HepG2 (cell line): ENCODE data around the gene TRIM27. TPM values are rescaled to one million over a fixed set of nuclear protein-coding genes. Genes with fewer than 3 reads are reported as not detected.

ENCODE experiments used
- ARNT2 ChIP-seq: sonication (generic); formaldehyde crosslinking; IDR thresholded peaks from 2 replicates; pipeline ENCODE4 v1.8.0; 2022; ENCODE audit warnings: mild to moderate bottlenecking, low read depth, missing genetic modification reagents, moderate library complexity
- ATM ChIP-seq: fragments of 450-650 bp; IDR thresholded peaks from 2 replicates; pipeline ENCODE4 v1.7.1; 2017; ENCODE audit warnings: mild to moderate bottlenecking, borderline replicate concordance
- DMAP1 ChIP-seq: IDR thresholded peaks from 2 replicates; pipeline ENCODE4 v1.6.1; 2016
- GATAD2A ChIP-seq: IDR thresholded peaks from 2 replicates; pipeline ENCODE4 v1.6.1; 2016
- HNRNPL ChIP-seq: fragments of 200-400 bp; formaldehyde crosslinking; IDR thresholded peaks from 2 replicates; pipeline ENCODE4 v1.6.1; 2017; ENCODE audit warnings: mild to moderate bottlenecking, low read depth, low read length
- HOXA9 ChIP-seq: sonication (generic); formaldehyde crosslinking; IDR thresholded peaks from 2 replicates; pipeline ENCODE4 v1.8.1; 2022; ENCODE audit warnings: missing genetic modification reagents, mild to moderate bottlenecking, moderate library complexity, borderline replicate concordance
- JARID2 ChIP-seq: sonication (generic); formaldehyde crosslinking; IDR thresholded peaks from 2 replicates; pipeline ENCODE4 v1.8.1; 2023; ENCODE audit warnings: missing genetic modification reagents, inconsistent platforms; ENCODE audit not compliant: insufficient replicate concordance
- MIXL1 ChIP-seq: IDR thresholded peaks from 2 replicates; pipeline ENCODE4 v1.6.1; 2016
- ZNF598 ChIP-seq: sonication (generic); formaldehyde crosslinking; IDR thresholded peaks from 2 replicates; pipeline ENCODE4 v1.5.1; 2020; ENCODE audit warnings: mild to moderate bottlenecking, missing genetic modification reagents, borderline replicate concordance
- ZNF614 ChIP-seq: IDR thresholded peaks from 2 replicates; pipeline ENCODE4 v1.6.1; 2018; ENCODE audit warnings: missing biosample characterization, missing genetic modification reagents, inconsistent platforms, borderline replicate concordance
- ZNF780A ChIP-seq: sonication (generic); formaldehyde crosslinking; IDR thresholded peaks from 2 replicates; pipeline ENCODE4 v1.8.0; 2022; ENCODE audit warnings: mild to moderate bottlenecking, missing genetic modification reagents, moderate library complexity
- polyA plus RNA-seq, 8 experiments: library from polyadenylated mRNA; depleted of rRNA in 3 of 8; stranded (reverse) in 7 of 8; unstranded in 1 of 8; fragments of >200 nt; fragmentation: Illumina TruSeq in 4 of 8; extraction: Trizol in 4 of 8; gene quantifications; 2 replicates each; pipeline versions ENCODE4 v1.2.1 to v1.2.3, GENCODE V29; 2011 to 2016; ENCODE audit warnings: low read depth in 4 of 8, missing spikeins in 1 of 8, mixed read lengths in 1 of 8; ENCODE audit not compliant: insufficient read depth in 1 of 8
- total RNA-seq, 5 experiments: library from RNA; depleted of rRNA; stranded (reverse); fragments of >200 nt; fragmentation: Illumina TruSeq; extraction: Trizol; gene quantifications; 2 replicates each; pipeline ENCODE4 v1.2.3, GENCODE V29; 2016; ENCODE audit warnings: low read depth in 1 of 5
- TF ChIP-seq, protein P1 (sequence below): sonication (generic); formaldehyde crosslinking; IDR thresholded peaks from 2 replicates; pipeline ENCODE4 v1.4.0; 2020; ENCODE audit warnings: missing genetic modification reagents
- TF ChIP-seq, protein P2 (sequence below): sonication (generic); formaldehyde crosslinking; IDR thresholded peaks from 2 replicates; pipeline ENCODE4 v1.4.0; 2020; ENCODE audit warnings: missing genetic modification reagents
- TF ChIP-seq, protein P3 (sequence below): sonication (generic); formaldehyde crosslinking; IDR thresholded peaks from 2 replicates; pipeline ENCODE4 v1.4.0; 2020; ENCODE audit warnings: mild to moderate bottlenecking, missing genetic modification reagents
- TF ChIP-seq, protein P4 (sequence below): sonication (generic); formaldehyde crosslinking; IDR thresholded peaks from 2 replicates; pipeline ENCODE4 v1.4.0; 2020; ENCODE audit warnings: missing genetic modification reagents, borderline replicate concordance
- TF ChIP-seq, protein P5 (sequence below): sonication (generic); formaldehyde crosslinking; IDR thresholded peaks from 2 replicates; pipeline ENCODE4 v1.5.1; 2020; ENCODE audit warnings: missing genetic modification reagents, mild to moderate bottlenecking, borderline replicate concordance

Gene TRIM27
- total and polyA plus RNA-seq, 2 of the 13 experiments (the other 11 are each of a cell fraction or from before 2014, with no cell fraction given), result 88.6 to 112 TPM

DNA sequence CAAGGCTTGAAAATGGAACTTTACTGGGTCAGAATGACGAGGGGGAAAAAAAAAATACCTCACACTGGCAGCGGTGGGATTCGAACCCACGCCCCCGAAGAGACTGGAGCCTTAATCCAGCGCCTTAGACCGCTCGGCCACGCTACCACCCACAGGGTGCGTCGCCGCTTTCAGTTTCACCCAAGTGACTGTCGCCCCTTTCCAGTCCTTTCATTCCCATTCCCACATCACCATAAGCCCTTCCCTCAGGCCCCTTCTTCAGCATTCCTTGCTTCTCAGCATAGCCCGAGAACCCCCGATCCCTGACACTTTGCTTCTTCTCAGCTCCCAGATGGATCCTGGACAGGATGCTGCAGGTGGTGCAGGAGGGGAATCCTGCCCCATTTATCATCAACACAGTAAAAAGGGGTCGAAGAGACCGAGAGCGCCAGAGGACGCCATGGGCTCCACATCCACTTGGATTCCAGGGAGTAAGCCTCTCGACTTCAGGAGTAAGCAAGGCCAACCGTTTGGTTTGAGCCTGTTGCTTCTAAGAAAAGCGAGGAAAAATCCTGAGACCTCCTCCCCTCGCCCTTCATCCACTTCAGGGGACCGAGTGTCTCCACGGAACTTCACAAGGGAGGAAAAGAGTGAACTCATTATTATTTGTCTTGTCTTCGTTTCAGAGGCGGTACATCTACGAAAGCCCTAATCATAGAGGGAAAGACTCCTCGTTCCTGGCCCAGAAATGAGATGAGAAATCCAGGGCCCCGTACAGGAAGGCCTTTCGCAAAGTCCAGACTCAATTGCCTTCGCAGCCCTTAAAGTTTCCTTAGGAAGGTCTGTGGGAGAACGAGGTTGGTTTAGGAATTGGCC, 20.0 kb upstream of the TRIM27 start (continued):
- TF ChIP-seq, protein P1, sequence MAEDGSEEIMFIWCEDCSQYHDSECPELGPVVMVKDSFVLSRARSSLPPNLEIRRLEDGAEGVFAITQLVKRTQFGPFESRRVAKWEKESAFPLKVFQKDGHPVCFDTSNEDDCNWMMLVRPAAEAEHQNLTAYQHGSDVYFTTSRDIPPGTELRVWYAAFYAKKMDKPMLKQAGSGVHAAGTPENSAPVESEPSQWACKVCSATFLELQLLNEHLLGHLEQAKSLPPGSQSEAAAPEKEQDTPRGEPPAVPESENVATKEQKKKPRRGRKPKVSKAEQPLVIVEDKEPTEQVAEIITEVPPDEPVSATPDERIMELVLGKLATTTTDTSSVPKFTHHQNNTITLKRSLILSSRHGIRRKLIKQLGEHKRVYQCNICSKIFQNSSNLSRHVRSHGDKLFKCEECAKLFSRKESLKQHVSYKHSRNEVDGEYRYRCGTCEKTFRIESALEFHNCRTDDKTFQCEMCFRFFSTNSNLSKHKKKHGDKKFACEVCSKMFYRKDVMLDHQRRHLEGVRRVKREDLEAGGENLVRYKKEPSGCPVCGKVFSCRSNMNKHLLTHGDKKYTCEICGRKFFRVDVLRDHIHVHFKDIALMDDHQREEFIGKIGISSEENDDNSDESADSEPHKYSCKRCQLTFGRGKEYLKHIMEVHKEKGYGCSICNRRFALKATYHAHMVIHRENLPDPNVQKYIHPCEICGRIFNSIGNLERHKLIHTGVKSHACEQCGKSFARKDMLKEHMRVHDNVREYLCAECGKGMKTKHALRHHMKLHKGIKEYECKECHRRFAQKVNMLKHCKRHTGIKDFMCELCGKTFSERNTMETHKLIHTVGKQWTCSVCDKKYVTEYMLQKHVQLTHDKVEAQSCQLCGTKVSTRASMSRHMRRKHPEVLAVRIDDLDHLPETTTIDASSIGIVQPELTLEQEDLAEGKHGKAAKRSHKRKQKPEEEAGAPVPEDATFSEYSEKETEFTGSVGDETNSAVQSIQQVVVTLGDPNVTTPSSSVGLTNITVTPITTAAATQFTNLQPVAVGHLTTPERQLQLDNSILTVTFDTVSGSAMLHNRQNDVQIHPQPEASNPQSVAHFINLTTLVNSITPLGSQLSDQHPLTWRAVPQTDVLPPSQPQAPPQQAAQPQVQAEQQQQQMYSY (CRISPR knock-in tag), result no peak
- no peak for TF ChIP-seq HNRNPL
- peak; percentile 70; the same call in 1 of the 2 replicates for TF ChIP-seq ZNF614 (CRISPR knock-in tag)
- no peak for TF ChIP-seq JARID2 (CRISPR knock-in tag)
- TF ChIP-seq GATAD2A (CRISPR knock-in tag), result peak; percentile 75
- TF ChIP-seq ZNF598 (CRISPR knock-in tag), result peak; percentile 22; the same call in 1 of the 2 replicates
- no peak; the same call in none of the 2 replicates for TF ChIP-seq DMAP1
- TF ChIP-seq, protein P2, sequence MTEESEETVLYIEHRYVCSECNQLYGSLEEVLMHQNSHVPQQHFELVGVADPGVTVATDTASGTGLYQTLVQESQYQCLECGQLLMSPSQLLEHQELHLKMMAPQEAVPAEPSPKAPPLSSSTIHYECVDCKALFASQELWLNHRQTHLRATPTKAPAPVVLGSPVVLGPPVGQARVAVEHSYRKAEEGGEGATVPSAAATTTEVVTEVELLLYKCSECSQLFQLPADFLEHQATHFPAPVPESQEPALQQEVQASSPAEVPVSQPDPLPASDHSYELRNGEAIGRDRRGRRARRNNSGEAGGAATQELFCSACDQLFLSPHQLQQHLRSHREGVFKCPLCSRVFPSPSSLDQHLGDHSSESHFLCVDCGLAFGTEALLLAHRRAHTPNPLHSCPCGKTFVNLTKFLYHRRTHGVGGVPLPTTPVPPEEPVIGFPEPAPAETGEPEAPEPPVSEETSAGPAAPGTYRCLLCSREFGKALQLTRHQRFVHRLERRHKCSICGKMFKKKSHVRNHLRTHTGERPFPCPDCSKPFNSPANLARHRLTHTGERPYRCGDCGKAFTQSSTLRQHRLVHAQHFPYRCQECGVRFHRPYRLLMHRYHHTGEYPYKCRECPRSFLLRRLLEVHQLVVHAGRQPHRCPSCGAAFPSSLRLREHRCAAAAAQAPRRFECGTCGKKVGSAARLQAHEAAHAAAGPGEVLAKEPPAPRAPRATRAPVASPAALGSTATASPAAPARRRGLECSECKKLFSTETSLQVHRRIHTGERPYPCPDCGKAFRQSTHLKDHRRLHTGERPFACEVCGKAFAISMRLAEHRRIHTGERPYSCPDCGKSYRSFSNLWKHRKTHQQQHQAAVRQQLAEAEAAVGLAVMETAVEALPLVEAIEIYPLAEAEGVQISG, result peak; percentile 84
- no peak for TF ChIP-seq ZNF780A (CRISPR knock-in tag)
- TF ChIP-seq, protein P3, sequence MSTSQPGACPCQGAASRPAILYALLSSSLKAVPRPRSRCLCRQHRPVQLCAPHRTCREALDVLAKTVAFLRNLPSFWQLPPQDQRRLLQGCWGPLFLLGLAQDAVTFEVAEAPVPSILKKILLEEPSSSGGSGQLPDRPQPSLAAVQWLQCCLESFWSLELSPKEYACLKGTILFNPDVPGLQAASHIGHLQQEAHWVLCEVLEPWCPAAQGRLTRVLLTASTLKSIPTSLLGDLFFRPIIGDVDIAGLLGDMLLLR (CRISPR knock-in tag), result 0 out of 2 replicates have a peak, but pooled peaks have one; percentile 9
- TF ChIP-seq, protein P4, sequence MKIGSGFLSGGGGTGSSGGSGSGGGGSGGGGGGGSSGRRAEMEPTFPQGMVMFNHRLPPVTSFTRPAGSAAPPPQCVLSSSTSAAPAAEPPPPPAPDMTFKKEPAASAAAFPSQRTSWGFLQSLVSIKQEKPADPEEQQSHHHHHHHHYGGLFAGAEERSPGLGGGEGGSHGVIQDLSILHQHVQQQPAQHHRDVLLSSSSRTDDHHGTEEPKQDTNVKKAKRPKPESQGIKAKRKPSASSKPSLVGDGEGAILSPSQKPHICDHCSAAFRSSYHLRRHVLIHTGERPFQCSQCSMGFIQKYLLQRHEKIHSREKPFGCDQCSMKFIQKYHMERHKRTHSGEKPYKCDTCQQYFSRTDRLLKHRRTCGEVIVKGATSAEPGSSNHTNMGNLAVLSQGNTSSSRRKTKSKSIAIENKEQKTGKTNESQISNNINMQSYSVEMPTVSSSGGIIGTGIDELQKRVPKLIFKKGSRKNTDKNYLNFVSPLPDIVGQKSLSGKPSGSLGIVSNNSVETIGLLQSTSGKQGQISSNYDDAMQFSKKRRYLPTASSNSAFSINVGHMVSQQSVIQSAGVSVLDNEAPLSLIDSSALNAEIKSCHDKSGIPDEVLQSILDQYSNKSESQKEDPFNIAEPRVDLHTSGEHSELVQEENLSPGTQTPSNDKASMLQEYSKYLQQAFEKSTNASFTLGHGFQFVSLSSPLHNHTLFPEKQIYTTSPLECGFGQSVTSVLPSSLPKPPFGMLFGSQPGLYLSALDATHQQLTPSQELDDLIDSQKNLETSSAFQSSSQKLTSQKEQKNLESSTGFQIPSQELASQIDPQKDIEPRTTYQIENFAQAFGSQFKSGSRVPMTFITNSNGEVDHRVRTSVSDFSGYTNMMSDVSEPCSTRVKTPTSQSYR, result no peak
- no peak for TF ChIP-seq MIXL1 (CRISPR knock-in tag)
- TF ChIP-seq ATM, result no peak
- TF ChIP-seq, protein P5, sequence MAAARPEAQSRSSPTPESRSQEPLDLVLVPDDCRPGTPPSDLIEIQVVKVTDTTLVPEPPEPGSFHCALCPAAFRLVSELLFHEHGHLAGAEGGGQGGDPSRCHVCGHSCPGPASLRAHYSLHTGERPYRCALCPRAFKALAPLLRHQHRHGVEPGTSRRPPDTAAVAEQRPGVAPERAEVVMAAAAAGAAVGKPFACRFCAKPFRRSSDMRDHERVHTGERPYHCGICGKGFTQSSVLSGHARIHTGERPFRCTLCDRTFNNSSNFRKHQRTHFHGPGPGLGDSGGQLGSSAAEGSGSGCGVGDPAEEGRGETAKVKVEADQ, result no peak
- no peak for TF ChIP-seq HOXA9 (CRISPR knock-in tag)
- no peak; the same call in 1 of the 2 replicates for TF ChIP-seq ARNT2
